Ectodermal cell (in vitro differentiated cells): ENCODE data around the gene DAPK3. TPM values are rescaled to one million over a fixed set of nuclear protein-coding genes. Genes with fewer than 3 reads are reported as not detected.
A peak's percentile ranks its signal among the peaks of the same experiment; 100 is the strongest.

Experiments
- H3K27ac ChIP-seq: 2 replicates; pipeline ENCODE4 v1.7.0; 2013; ENCODE audit warnings: mild to moderate bottlenecking, low read depth, low read length; ENCODE audit not compliant: insufficient read depth, poor library complexity, severe bottlenecking
- H3K27me3 ChIP-seq: 2 replicates; pipeline ENCODE4 v1.7.0; 2013; ENCODE audit warnings: mild to moderate bottlenecking, low read length; ENCODE audit not compliant: insufficient read depth, control insufficient read depth, poor library complexity, severe bottlenecking
- H3K36me3 ChIP-seq: one replicate; pipeline ENCODE4 v1.7.0; 2013; ENCODE audit warnings: low read length; ENCODE audit not compliant: control insufficient read depth, insufficient read depth
- H3K4me1 ChIP-seq: one replicate; pipeline ENCODE4 v1.7.0; 2013; ENCODE audit warnings: low read length; ENCODE audit not compliant: control insufficient read depth, insufficient read depth
- H3K4me3 ChIP-seq: 2 replicates; pipeline ENCODE4 v1.7.0; 2013; ENCODE audit warnings: low read depth, low read length, control low read depth; ENCODE audit not compliant: insufficient read depth
- H3K9me3 ChIP-seq: 2 replicates; pipeline ENCODE4 v1.7.0; 2013; ENCODE audit warnings: mild to moderate bottlenecking, low read length, moderate library complexity; ENCODE audit not compliant: control insufficient read depth
- WGBS, 2 experiments: methylation state at CpG; one replicate each; pipeline ENCODE4 v1.1.7; 2013; ENCODE audit warnings: missing lambda C conversion rate in 2 of 2; 5-methylcytosine and 5-hydroxymethylcytosine counted together
- polyA plus RNA-seq, 4 experiments: library from polyadenylated mRNA; stranded (reverse); fragments of 50-300 nt; gene quantifications; one replicate each; pipeline ENCODE4 v1.2.3, GENCODE V29; 2013

The DAPK3 gene
- polyA plus RNA-seq (2013, experiment 1 of 4), result 82.7 TPM
- polyA plus RNA-seq (2013, experiment 2 of 4), result 80.7 TPM
- 49.1 TPM for polyA plus RNA-seq (2013, experiment 3 of 4)
- 53.3 TPM for polyA plus RNA-seq (2013, experiment 4 of 4)

GRCh38 chr19:3970808-3971598 is at the start of gene DAPK3:
Gene DAPK3, minus strand, starts transcription at chr19:3971099. Its CDS starts 1,364 bp downstream, at chr19:3969735.
- no peaks in the 10 kb centered on the region for H3K27me3 ChIP-seq
- WGBS, 2 experiments, result 0 to 1% methylated on average over 73 of the region's 73 CpGs
- peaks cover 20% of the 10 kb centered on the region for H3K4me1 ChIP-seq
- H3K36me3 ChIP-seq, result peaks cover 8% of the 10 kb centered on the region
- no peaks in the 10 kb centered on the region for H3K9me3 ChIP-seq
- peak within 1 kb of the TSS; percentile 56 for H3K27ac ChIP-seq
- H3K4me3 ChIP-seq, result peak within 1 kb of the TSS; percentile 80

- Histone ChIP-seq H3K4me1 (no peaks in the 10 kb centered on the region), H3K27ac (no peak overlapping the region), H3K4me3 (no peak overlapping the region), H3K27me3 (no peaks in the 10 kb centered on the region), H3K9me3 (no peaks in the 10 kb centered on the region), H3K36me3 (peaks cover 19% of the 10 kb centered on the region)
- 89 to 93% methylated on average over 17 of the region's 17 CpGs for WGBS, 2 experiments
These were observed 48.7 kb upstream of the DAPK3 start for GRCh38 chr19:4019578-4019977.

GRCh38 chr19:4018775-4019504 is 48.0 kb upstream of the DAPK3 start:
- H3K4me1 ChIP-seq, result no peaks in the 10 kb centered on the region
- no peaks in the 10 kb centered on the region for H3K9me3 ChIP-seq
- no peak overlapping the region for H3K27ac ChIP-seq
- H3K4me3 ChIP-seq, result no peak overlapping the region
- peaks cover 16% of the 10 kb centered on the region for H3K36me3 ChIP-seq
- no peaks in the 10 kb centered on the region for H3K27me3 ChIP-seq
- 95% methylated on average over 19 of the region's 19 CpGs for WGBS, 2 experiments

- WGBS, 2 experiments, result 94 to 96% methylated on average over 20 to 22 of the region's 22 CpGs
- Histone ChIP-seq H3K9me3 (no peaks in the 10 kb centered on the region), H3K36me3 (peaks cover 17% of the 10 kb centered on the region), H3K27me3 (no peaks in the 10 kb centered on the region), H3K4me3 (no peak overlapping the region), H3K4me1 (no peaks in the 10 kb centered on the region), H3K27ac (no peak overlapping the region)
These were observed 47.3 kb upstream of the DAPK3 start for GRCh38 chr19:4018140-4018613.

- no peak overlapping the region for H3K27ac ChIP-seq
- peaks cover 20% of the 10 kb centered on the region for H3K36me3 ChIP-seq
- no peaks in the 10 kb centered on the region for H3K27me3 ChIP-seq
- H3K4me1 ChIP-seq, result no peaks in the 10 kb centered on the region
- H3K4me3 ChIP-seq, result no peak overlapping the region
- 94 to 96% methylated on average over 15 of the region's 15 CpGs for WGBS, 2 experiments
- H3K9me3 ChIP-seq, result no peaks in the 10 kb centered on the region
These were observed 46.2 kb upstream of the DAPK3 start for GRCh38 chr19:4016903-4017638.

- Histone ChIP-seq H3K36me3 (peaks cover 20% of the 10 kb centered on the region), H3K27me3 (no peaks in the 10 kb centered on the region), H3K4me1 (no peaks in the 10 kb centered on the region), H3K4me3 (no peak overlapping the region), H3K27ac (no peak overlapping the region), H3K9me3 (no peaks in the 10 kb centered on the region)
- WGBS, 2 experiments, result 93 to 95% methylated on average over 12 of the region's 12 CpGs
These were observed 45.6 kb upstream of the DAPK3 start for GRCh38 chr19:4016486-4016885.

GRCh38 chr19:4015705-4016402 is 45.0 kb upstream of the DAPK3 start:
- peaks cover 3% of the 10 kb centered on the region for H3K4me1 ChIP-seq
- H3K27ac ChIP-seq, result no peak overlapping the region
- H3K9me3 ChIP-seq, result no peaks in the 10 kb centered on the region
- H3K27me3 ChIP-seq, result no peaks in the 10 kb centered on the region
- peaks cover 20% of the 10 kb centered on the region for H3K36me3 ChIP-seq
- WGBS, 2 experiments, result 95% methylated on average over 37 of the region's 37 CpGs
- H3K4me3 ChIP-seq, result no peak overlapping the region

GRCh38 chr19:4014541-4015491 is 43.9 kb upstream of the DAPK3 start:
- H3K27me3 ChIP-seq, result no peaks in the 10 kb centered on the region
- WGBS, 2 experiments, result 90 to 92% methylated on average over 25 of the region's 25 CpGs
- no peaks in the 10 kb centered on the region for H3K9me3 ChIP-seq
- H3K36me3 ChIP-seq, result peaks cover 26% of the 10 kb centered on the region
- no peak overlapping the region for H3K4me3 ChIP-seq
- peaks cover 3% of the 10 kb centered on the region for H3K4me1 ChIP-seq
- H3K27ac ChIP-seq, result no peak overlapping the region
